CD4-positive, alpha-beta memory T cell (primary cell): ENCODE results near the gene ST3GAL2. TPM values are rescaled to one million over a fixed set of nuclear protein-coding genes. Genes with fewer than 3 reads are reported as not detected.

Experiments used
- CTCF ChIA-PET: fragments of 350-600 bp; sonication (Branson Sonifier 250); formaldehyde crosslinking; loops from one replicate; lab custom pipeline; 2021; ENCODE audit warnings: inconsistent platforms; ENCODE audit not compliant: partially characterized antibody; lab: Charles Lee
- POLR2A ChIA-PET: fragments of 350-600 bp; sonication (Branson Sonifier 250); formaldehyde crosslinking; loops from one replicate; lab custom pipeline; 2021; ENCODE audit not compliant: partially characterized antibody; lab: Charles Lee
- DNase-seq, 5 donors: peaks; one replicate each; pipeline versions ENCODE4 v3.0.0 to v3.0.0-alpha.2; 2020 to 2022; ENCODE audit warnings: mixed read lengths in 1 of 5
- H3K27ac ChIP-seq: one replicate; pipeline ENCODE4 v1.7.0; 2013; ENCODE audit warnings: low read depth, low read length
- H3K27me3 ChIP-seq: 2 replicates; pipeline ENCODE4 v1.7.0; 2013; ENCODE audit warnings: mild to moderate bottlenecking, low read length, moderate library complexity; ENCODE audit not compliant: insufficient read depth
- H3K36me3 ChIP-seq: 2 replicates; pipeline ENCODE4 v1.7.0; 2013; ENCODE audit warnings: mild to moderate bottlenecking, low read length, moderate library complexity; ENCODE audit not compliant: insufficient read depth
- H3K4me1 ChIP-seq: 2 replicates; pipeline ENCODE4 v1.7.0; 2013; ENCODE audit warnings: mild to moderate bottlenecking, low read length, moderate library complexity; ENCODE audit not compliant: insufficient read depth
- H3K4me3 ChIP-seq, 2 donors: one replicate each; pipeline ENCODE4 v1.7.0; 2013; ENCODE audit warnings: low read length in 2 of 2, mild to moderate bottlenecking in 1 of 2
- H3K9me3 ChIP-seq, 2 donors: one replicate each; pipeline ENCODE4 v1.7.0; 2013; ENCODE audit warnings: low read length in 2 of 2, control low read depth in 1 of 2; ENCODE audit not compliant: control insufficient read depth in 1 of 2
- H3K27ac Mint-ChIP-seq, 7 donors: one replicate each; pipeline ENCODE4 v1.8.0; 2020 to 2021; ENCODE audit warnings: mixed read lengths in 7 of 7, mild to moderate bottlenecking in 6 of 7, inconsistent platforms in 3 of 7, moderate library complexity in 3 of 7
- H3K27me3 Mint-ChIP-seq, 2 donors: one replicate each; pipeline ENCODE4 v1.8.0; 2020 to 2021; ENCODE audit warnings: mixed read lengths in 2 of 2
- H3K36me3 Mint-ChIP-seq, 2 donors: one replicate each; pipeline ENCODE4 v1.8.0; 2020 to 2021; ENCODE audit warnings: mixed read lengths in 2 of 2, inconsistent platforms in 1 of 2, mild to moderate bottlenecking in 1 of 2
- H3K4me1 Mint-ChIP-seq, 4 donors: one replicate each; pipeline ENCODE4 v1.8.0; 2020 to 2021; ENCODE audit warnings: mixed read lengths in 4 of 4, mild to moderate bottlenecking in 1 of 4
- H3K4me3 Mint-ChIP-seq, 8 donors: one replicate each; pipeline ENCODE4 v1.8.0; 2020 to 2021; ENCODE audit warnings: mixed read lengths in 8 of 8, mild to moderate bottlenecking in 7 of 8, moderate library complexity in 6 of 8, inconsistent platforms in 3 of 8
- H3K9me3 Mint-ChIP-seq, 8 donors: one replicate each; pipeline ENCODE4 v1.8.0; 2020 to 2021; ENCODE audit warnings: mixed read lengths in 8 of 8, mild to moderate bottlenecking in 5 of 8, inconsistent platforms in 3 of 8, moderate library complexity in 1 of 8
- intact Hi-C: fragments of 100-400 bp; cut with micrococcal nuclease; formaldehyde crosslinking; loops from one replicate; pipeline ENCODE4 v1.15.1; 2023
- polyA plus RNA-seq, 2 donors: library from polyadenylated mRNA; unstranded; fragments of 300-500 nt; fragmentation: Illumina TruSeq; gene quantifications; one replicate each; pipeline ENCODE4 v1.2.3, GENCODE V29; 2021
- total RNA-seq, 2 experiments: library from RNA; stranded (reverse); gene quantifications; one replicate each; pipeline ENCODE4 v1.2.3, GENCODE V29; 2021

ST3GAL2 gene
- total and polyA plus RNA-seq, 4 experiments from 2014 or later: 10.0 to 30.8 (median 21.7) TPM

DNA sequence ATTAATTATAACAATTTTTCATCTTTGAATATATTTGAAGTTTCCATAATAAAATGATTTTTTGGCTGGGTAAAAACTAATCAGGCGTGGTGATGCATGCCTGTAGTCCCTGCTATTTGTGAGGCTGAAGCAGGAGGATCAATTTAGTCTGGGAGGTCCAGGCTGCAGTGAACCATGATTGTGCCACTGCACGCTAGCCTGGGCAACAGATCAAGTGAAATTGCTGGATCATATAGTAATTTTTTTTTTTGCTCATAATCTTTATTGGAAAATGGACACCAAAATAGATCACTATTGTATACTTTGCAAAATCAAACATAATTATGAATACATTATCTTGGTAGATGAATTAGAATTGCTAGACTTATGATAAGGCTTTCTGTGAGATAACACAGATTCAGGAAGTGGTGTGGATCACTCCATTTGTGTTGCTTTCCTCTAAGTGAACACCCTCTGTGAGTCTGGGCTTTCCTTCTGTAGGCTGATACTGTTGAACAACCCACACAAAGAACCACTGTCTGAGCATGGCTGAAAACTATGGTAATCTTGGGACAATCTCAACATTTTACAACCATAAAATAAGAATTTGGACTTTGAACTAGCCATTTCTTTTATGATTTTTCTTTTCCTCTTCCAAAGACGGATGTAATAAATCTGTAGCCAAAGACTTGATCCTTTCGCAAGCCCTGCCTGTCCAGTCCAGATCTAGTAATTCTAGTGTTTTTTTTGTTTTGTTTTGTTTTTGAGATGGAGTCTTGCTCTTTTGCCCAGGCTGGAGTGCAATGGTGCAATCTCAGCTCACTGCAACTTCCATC, 5.6 kb upstream of the ST3GAL2 start:
- H3K4me1 ChIP-seq: peaks cover 7% of the 10 kb centered on the region
- CTCF ChIA-PET: interaction anchor here (0.6 kb wide), 1 partner anchor 68 kb away, joined by 3 read pairs; no protein-coding TSS in a partner anchor
- no peaks in the 10 kb centered on the region for H3K36me3 ChIP-seq
- POLR2A ChIA-PET: no interaction called here
- Mint-ChIP-seq H3K4me3 (no peak overlapping the region), H3K4me1 (peaks cover 0 to 10% (median 4%) of the 10 kb centered on the region in 4 donors), H3K36me3 (no peaks in the 10 kb centered on the region), H3K27me3 (no peaks in the 10 kb centered on the region), H3K9me3 (no peaks in the 10 kb centered on the region), H3K27ac (no peak overlapping the region)
- intact Hi-C loops: no loop called here
- no peak overlapping the region for H3K27ac ChIP-seq
- no peak overlapping the region for H3K4me3 ChIP-seq
- DNase-seq: no peak
- H3K9me3 ChIP-seq: no peaks in the 10 kb centered on the region
- no peaks in the 10 kb centered on the region for H3K27me3 ChIP-seq

DNA sequence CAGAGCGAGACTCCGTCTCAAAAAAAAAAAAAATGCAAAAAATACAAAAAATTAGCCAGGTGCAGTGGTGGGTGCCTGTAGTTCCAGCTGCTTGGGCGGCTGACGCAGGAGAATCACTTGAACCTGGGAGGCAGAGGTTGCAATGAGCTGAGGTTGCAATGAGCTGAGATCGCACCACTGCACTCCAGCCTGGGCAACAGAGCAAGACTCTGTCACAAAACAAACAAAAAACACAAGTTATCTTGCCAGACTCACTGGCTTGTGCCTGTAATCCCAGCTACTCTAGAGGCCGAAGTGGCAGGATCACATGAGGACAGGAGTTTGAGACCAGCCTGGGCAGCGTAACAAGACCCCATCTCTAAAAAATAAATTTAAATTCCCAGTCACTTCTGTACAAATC, 3.4 kb upstream of the ST3GAL2 start:
- intact Hi-C loops: no loop called here
- Mint-ChIP-seq H3K36me3 (peaks cover 0 to 6% of the 10 kb centered on the region in 2 donors), H3K9me3 (no peaks in the 10 kb centered on the region), H3K4me3 (no peak overlapping the region), H3K4me1 (peaks cover 10 to 25% (median 16%) of the 10 kb centered on the region in 4 donors), H3K27ac (no peak overlapping the region), H3K27me3 (no peaks in the 10 kb centered on the region)
- no peak for DNase-seq
- peaks cover 19% of the 10 kb centered on the region for H3K4me1 ChIP-seq
- no peaks in the 10 kb centered on the region for H3K27me3 ChIP-seq
- H3K4me3 ChIP-seq: no peak overlapping the region
- no peaks in the 10 kb centered on the region for H3K9me3 ChIP-seq
- H3K36me3 ChIP-seq: no peaks in the 10 kb centered on the region
- POLR2A ChIA-PET: no interaction called here
- no peak overlapping the region for H3K27ac ChIP-seq
- CTCF ChIA-PET: no interaction called here

DNA sequence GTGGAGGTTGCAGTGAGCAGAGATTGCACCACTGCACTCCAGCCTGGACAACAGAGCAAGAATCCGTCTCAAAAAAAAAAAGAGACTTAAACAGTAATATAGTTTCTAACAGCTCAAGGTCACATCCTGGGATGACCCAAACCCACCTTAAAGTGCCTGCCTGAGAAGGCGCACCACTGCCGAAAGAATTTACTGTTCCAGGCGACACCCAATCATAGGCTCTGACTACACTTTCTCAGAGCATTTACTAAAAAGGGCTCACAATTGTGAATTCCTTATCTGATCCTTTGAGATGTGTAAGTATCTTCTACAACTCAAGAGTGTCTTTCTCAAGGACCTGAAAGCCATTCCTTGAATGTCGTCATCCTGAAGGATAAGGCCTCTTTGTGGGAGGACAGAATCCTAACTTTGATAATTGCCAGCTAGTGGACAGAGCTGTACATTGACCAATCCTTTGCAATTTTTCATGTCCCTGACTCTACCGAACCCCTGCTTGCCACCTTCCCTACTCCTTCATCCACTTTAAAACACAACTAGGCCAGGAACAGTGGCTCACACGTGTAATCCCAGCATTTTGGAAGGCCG, 2.6 kb upstream of the ST3GAL2 start:
- intact Hi-C loops: no loop called here
- no peaks in the 10 kb centered on the region for H3K9me3 Mint-ChIP-seq
- Histone ChIP-seq H3K27ac (no peak overlapping the region), H3K4me1 (peaks cover 27% of the 10 kb centered on the region), H3K9me3 (no peaks in the 10 kb centered on the region), H3K4me3 (no peak overlapping the region), H3K36me3 (no peaks in the 10 kb centered on the region), H3K27me3 (no peaks in the 10 kb centered on the region)
- peaks cover 0 to 6% of the 10 kb centered on the region in 2 donors for H3K36me3 Mint-ChIP-seq
- peak overlapping the region in 1 of 7 donors; percentile 57 for H3K27ac Mint-ChIP-seq
- H3K27me3 Mint-ChIP-seq: no peaks in the 10 kb centered on the region
- no peak for DNase-seq
- peaks cover 15 to 34% (median 24%) of the 10 kb centered on the region in 4 donors for H3K4me1 Mint-ChIP-seq
- peak overlapping the region in 2 of 8 donors; percentile 32 to 57 for H3K4me3 Mint-ChIP-seq
- POLR2A ChIA-PET: no interaction called here
- CTCF ChIA-PET: no interaction called here

DNA sequence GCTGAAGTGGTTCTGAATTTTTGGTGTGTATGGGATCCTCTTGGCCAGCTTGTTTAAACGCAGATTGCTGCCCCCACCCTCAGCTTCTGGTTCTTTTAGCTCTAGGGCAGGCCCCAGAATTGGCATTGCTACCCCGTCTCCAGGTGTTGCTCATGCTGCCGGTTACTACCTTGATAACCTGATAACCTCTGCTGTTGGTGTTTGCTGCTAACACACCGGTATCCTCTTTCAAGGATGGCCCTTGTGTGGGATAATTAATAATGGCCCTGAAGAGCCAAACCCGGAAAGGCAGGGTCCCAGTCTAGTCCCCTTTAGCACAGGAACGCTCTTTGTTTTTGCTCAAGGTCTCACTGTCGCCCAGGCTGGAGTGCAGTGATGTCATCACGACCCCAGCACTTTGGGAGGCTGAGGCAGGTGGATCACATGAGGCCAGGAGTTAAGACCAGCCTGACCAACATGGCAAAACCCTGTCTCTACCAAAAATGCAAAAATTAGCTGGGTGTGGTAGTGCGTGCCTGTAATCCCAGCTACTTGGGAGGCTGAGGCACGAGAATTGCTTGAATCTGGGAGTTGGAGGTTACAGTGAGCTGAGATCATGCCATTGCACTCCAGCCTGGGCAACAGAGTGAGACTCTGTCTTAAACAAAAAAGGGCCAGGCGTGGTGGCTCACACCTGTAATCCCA, 1.3 kb upstream of the ST3GAL2 start:
- Histone ChIP-seq H3K36me3 (no peaks in the 10 kb centered on the region), H3K27ac (peak overlapping the region; percentile 64), H3K4me3 (no peak overlapping the region), H3K9me3 (no peaks in the 10 kb centered on the region), H3K4me1 (peaks cover 31% of the 10 kb centered on the region), H3K27me3 (no peaks in the 10 kb centered on the region)
- peaks cover 0 to 6% of the 10 kb centered on the region in 2 donors for H3K36me3 Mint-ChIP-seq
- ChIA-PET CTCF (interaction anchor here (1.0 to 1.7 kb wide), 3 partner anchors 14 to 59 kb away, joined by 4 to 5 read pairs (median 5); partner anchors contain the start of gene FCSK), POLR2A (interaction anchor here (1.1 to 3.8 kb wide), 5 partner anchors 14 to 83 kb away, joined by 3 to 59 read pairs (median 7); partner anchors contain the start of genes COG4, FCSK and SF3B3)
- peak overlapping the region in 5 of 7 donors; percentile 46 to 77 (median 59) for H3K27ac Mint-ChIP-seq
- H3K4me1 Mint-ChIP-seq: peaks cover 17 to 42% (median 30%) of the 10 kb centered on the region in 4 donors
- H3K27me3 Mint-ChIP-seq: no peaks in the 10 kb centered on the region
- intact Hi-C loops: no loop called here
- no peak for DNase-seq
- no peaks in the 10 kb centered on the region for H3K9me3 Mint-ChIP-seq
- peak overlapping the region; percentile 93 to 99 (median 95) for H3K4me3 Mint-ChIP-seq

DNA sequence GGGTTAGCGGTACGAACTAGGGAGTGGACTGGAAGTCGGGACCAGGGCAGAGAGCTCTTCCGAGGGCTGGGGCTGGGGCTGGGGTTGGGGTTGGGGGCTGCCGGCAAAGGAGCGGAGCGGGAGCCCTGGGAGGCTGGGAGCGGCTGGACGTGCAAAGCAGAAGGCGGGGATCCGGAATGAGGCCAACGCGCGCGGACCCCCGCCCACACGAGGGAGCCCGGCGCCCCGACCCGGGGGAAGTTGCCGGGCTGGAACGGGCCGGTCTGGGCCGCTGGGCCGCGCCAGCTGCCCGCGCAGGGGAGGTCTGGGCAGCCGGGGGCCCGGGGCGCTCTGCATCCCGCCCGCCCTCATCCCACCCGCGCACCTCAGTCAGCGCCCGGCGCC, 323 bp downstream of the ST3GAL2 start:
- H3K36me3 ChIP-seq: peaks cover 4% of the 10 kb centered on the region
- Mint-ChIP-seq H3K27ac (peak overlapping the region; percentile 54 to 94 (median 88)), H3K9me3 (no peaks in the 10 kb centered on the region), H3K4me3 (peak overlapping the region; percentile 90 to 98 (median 94)), H3K36me3 (peaks cover 0 to 13% of the 10 kb centered on the region in 2 donors), H3K4me1 (peaks cover 22 to 55% (median 41%) of the 10 kb centered on the region in 4 donors), H3K27me3 (no peaks in the 10 kb centered on the region)
- H3K9me3 ChIP-seq: no peaks in the 10 kb centered on the region
- H3K27me3 ChIP-seq: no peaks in the 10 kb centered on the region
- CTCF ChIA-PET: interaction anchor here (0.8 to 2.0 kb wide), 3 partner anchors 44 to 71 kb away, joined by 3 to 4 read pairs (median 4); no protein-coding TSS in a partner anchor
- POLR2A ChIA-PET: interaction anchor here (0.7 to 3.8 kb wide), 16 partner anchors 9 to 187 kb away, joined by 3 to 59 read pairs (median 4); partner anchors contain the start of genes COG4, DDX19A, EXOSC6 and FCSK
- peak overlapping the region; percentile 48 for H3K27ac ChIP-seq
- DNase-seq: peak in 1 of 5 donors; percentile 43
- peak overlapping the region; percentile 67 to 95 for H3K4me3 ChIP-seq
- H3K4me1 ChIP-seq: peaks cover 40% of the 10 kb centered on the region
- intact Hi-C loops: no loop called here

DNA sequence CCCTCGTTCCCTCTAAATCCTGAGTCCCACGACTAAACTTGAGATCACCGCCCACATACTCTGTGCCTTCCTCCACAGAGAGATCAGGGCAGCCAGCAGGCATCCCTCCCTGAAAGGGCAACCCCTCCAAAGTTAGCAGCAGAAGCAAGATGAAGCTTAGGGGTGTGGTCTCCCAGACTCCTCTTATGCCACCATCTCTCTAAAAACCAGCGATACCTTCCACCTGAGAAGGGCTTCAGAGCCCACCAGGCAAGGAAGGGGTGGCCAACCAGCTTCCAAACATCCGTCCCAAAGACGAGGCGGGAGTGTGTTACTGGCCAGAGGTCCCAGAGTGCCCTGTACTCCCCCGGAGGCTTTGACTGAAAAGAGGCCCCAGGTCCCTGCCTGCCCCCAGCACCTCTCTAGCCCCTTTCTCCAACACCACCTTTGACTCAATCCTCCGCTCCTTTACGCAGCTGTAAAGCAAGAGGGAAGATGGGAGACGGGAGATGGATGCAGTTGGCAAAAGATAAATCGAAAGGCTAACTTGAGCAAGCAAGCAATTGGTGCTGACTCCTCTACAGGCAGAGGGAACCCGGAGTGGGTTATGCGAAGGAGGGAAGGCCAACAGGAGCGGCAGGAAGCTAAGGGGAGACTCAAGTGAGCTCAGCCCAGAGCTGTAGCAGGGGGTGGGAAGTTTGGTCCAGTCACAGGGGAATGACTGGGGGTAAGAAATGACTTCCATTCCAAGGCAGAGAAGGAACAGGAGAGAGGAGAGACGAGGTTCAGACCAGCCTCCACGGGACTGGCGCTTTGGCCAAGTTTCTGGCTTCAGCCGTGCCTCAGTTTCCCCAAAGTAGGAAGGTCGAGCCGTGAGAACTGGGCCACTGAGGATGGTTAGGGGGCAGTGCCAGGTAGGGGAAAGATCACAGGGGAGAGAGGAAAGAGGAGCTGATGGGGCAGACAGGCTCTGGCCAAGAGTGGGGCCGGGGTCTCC, 1.0 kb downstream of the ST3GAL2 start:
- peak overlapping the region; percentile 86 to 95 (median 89) for H3K27ac Mint-ChIP-seq
- Histone ChIP-seq H3K27ac (peak overlapping the region; percentile 48), H3K4me1 (peaks cover 45% of the 10 kb centered on the region), H3K4me3 (peak overlapping the region; percentile 67 to 95), H3K9me3 (no peaks in the 10 kb centered on the region), H3K36me3 (peaks cover 4% of the 10 kb centered on the region), H3K27me3 (no peaks in the 10 kb centered on the region)
- H3K4me1 Mint-ChIP-seq: peaks cover 25 to 61% (median 46%) of the 10 kb centered on the region in 4 donors
- no peaks in the 10 kb centered on the region for H3K27me3 Mint-ChIP-seq
- H3K9me3 Mint-ChIP-seq: no peaks in the 10 kb centered on the region
- intact Hi-C loops: no loop called here
- DNase-seq: peak in 1 of 5 donors; percentile 17
- peaks cover 0 to 13% of the 10 kb centered on the region in 2 donors for H3K36me3 Mint-ChIP-seq
- peak overlapping the region; percentile 90 to 98 (median 94) for H3K4me3 Mint-ChIP-seq
- POLR2A ChIA-PET: interaction anchor here (0.7 to 3.8 kb wide), 17 partner anchors 8 to 186 kb away, joined by 3 to 59 read pairs (median 4); partner anchors contain the start of genes DDX19A, EXOSC6 and FCSK
- CTCF ChIA-PET: interaction anchor here (1.3 to 2.0 kb wide), 2 partner anchors 43 to 71 kb away, joined by 4 read pairs; no protein-coding TSS in a partner anchor
